Measurements from ENCODE around the gene SCN2B.

The SCN2B gene

DNA sequence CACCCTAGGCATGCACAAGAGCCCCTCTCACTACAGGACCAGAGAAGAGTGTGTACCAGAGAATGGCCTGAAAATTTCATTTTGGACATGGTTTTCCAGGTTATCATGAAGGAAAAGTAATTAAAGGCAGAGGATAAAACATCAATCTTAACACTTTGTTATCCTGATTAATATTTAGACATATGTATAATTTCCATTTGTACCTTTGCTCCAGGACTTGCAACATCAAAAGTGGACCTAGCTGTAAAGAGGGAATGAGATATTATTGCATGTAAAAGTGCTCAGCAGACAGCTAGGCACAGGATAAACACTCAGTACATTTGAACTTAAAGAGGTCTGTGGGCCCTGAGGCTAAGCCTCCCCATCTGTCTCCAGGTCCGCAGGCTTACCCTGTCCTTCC is 21.8 kb downstream of the SCN2B start:
- H3K36me3 ChIP-seq (ENCODE audit: insufficient read depth): no peaks in the 10 kb centered on the region
- TF ChIP-seq, protein P1, sequence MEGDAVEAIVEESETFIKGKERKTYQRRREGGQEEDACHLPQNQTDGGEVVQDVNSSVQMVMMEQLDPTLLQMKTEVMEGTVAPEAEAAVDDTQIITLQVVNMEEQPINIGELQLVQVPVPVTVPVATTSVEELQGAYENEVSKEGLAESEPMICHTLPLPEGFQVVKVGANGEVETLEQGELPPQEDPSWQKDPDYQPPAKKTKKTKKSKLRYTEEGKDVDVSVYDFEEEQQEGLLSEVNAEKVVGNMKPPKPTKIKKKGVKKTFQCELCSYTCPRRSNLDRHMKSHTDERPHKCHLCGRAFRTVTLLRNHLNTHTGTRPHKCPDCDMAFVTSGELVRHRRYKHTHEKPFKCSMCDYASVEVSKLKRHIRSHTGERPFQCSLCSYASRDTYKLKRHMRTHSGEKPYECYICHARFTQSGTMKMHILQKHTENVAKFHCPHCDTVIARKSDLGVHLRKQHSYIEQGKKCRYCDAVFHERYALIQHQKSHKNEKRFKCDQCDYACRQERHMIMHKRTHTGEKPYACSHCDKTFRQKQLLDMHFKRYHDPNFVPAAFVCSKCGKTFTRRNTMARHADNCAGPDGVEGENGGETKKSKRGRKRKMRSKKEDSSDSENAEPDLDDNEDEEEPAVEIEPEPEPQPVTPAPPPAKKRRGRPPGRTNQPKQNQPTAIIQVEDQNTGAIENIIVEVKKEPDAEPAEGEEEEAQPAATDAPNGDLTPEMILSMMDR (conservative IDR thresholded peaks at IDR 0.05; ENCODE audit: low read depth, low read length): no peak
- H4K20me1 ChIP-seq (ENCODE audit: insufficient read depth): no peaks in the 10 kb centered on the region
- no peak overlapping the region for H3K4me3 ChIP-seq (IDR thresholded peaks at IDR 0.05; ENCODE audit: insufficient read depth, low read depth, low read length)
- H3K9ac ChIP-seq: no peak overlapping the region
- H3K4me1 ChIP-seq (ENCODE audit: low read depth, poor library complexity, severe bottlenecking): no peaks in the 10 kb centered on the region
- H3K4me2 ChIP-seq: no peak overlapping the region
- H2AFZ ChIP-seq (ENCODE audit: low read depth): no peak overlapping the region
- H3K79me2 ChIP-seq (ENCODE audit: insufficient read depth, low read depth): no peaks in the 10 kb centered on the region
- H3K27ac ChIP-seq: no peak overlapping the region
- H3K27me3 ChIP-seq (ENCODE audit: insufficient read depth, low read depth): peaks cover 8% of the 10 kb centered on the region; the same call in 1 of the 2 replicates

DNA sequence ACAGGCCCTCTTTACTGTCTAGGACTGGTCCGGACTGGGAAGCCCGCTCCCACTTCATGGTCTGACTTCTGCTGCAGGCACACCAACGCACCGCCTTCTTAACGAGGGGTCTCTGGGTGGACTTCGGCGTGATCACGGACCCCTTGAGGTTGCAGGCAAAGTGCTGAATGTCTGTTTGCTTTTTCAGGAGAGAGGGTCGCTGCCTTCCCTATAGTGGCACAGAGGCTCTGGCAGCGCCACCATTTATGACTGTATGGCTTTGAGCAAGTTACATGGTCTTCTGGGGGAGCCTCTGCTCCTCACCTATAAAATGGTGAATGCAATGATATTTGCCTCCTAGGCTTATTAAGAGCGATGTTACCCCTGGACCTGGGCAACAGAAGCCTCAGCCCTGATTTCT is 22.5 kb downstream of the SCN2B start:
- Histone ChIP-seq H2AFZ (ENCODE audit: low read depth) (no peak overlapping the region), H4K20me1 (ENCODE audit: insufficient read depth) (no peaks in the 10 kb centered on the region), H3K9ac (no peak overlapping the region), H3K27ac (no peak overlapping the region), H3K79me2 (ENCODE audit: insufficient read depth, low read depth) (no peaks in the 10 kb centered on the region), H3K4me3 (IDR thresholded peaks at IDR 0.05; ENCODE audit: insufficient read depth, low read depth, low read length) (no peak overlapping the region), H3K4me2 (no peak overlapping the region), H3K36me3 (ENCODE audit: insufficient read depth) (no peaks in the 10 kb centered on the region), H3K4me1 (ENCODE audit: low read depth, poor library complexity, severe bottlenecking) (no peaks in the 10 kb centered on the region), H3K27me3 (ENCODE audit: insufficient read depth, low read depth) (peaks cover 8% of the 10 kb centered on the region; the same call in 1 of the 2 replicates)
- TF ChIP-seq, protein P1 (conservative IDR thresholded peaks at IDR 0.05; ENCODE audit: low read depth, low read length): no peak

DNA sequence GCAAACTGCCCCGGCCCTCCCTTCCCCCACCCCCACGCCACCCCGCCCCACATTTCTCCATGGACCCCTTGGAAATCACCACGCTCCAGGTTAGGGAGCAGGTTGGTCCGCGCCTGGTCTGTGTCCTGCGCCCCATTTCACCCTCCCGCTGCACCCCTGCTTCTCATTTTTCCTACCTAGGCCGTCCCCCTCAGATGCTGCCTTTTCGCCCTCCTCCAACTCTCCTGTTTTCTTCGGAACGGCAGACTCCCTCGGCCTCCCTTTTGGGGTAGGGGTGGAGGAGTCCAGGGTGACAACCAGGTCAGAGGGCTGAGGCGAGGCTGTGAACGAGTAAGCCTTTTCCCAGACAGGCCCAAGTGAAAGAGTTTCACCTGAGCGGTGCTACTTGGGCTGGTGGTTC is 22.9 kb downstream of the SCN2B start:
- Histone ChIP-seq H3K4me1 (ENCODE audit: low read depth, poor library complexity, severe bottlenecking) (no peaks in the 10 kb centered on the region), H2AFZ (ENCODE audit: low read depth) (no peak overlapping the region), H3K4me2 (no peak overlapping the region), H4K20me1 (ENCODE audit: insufficient read depth) (no peaks in the 10 kb centered on the region), H3K4me3 (IDR thresholded peaks at IDR 0.05; ENCODE audit: insufficient read depth, low read depth, low read length) (no peak overlapping the region), H3K9ac (no peak overlapping the region), H3K79me2 (ENCODE audit: insufficient read depth, low read depth) (no peaks in the 10 kb centered on the region), H3K36me3 (ENCODE audit: insufficient read depth) (no peaks in the 10 kb centered on the region), H3K27ac (no peak overlapping the region), H3K27me3 (ENCODE audit: insufficient read depth, low read depth) (peaks cover 8% of the 10 kb centered on the region; the same call in 1 of the 2 replicates)
- TF ChIP-seq, protein P1 (conservative IDR thresholded peaks at IDR 0.05; ENCODE audit: low read depth, low read length): no peak

DNA sequence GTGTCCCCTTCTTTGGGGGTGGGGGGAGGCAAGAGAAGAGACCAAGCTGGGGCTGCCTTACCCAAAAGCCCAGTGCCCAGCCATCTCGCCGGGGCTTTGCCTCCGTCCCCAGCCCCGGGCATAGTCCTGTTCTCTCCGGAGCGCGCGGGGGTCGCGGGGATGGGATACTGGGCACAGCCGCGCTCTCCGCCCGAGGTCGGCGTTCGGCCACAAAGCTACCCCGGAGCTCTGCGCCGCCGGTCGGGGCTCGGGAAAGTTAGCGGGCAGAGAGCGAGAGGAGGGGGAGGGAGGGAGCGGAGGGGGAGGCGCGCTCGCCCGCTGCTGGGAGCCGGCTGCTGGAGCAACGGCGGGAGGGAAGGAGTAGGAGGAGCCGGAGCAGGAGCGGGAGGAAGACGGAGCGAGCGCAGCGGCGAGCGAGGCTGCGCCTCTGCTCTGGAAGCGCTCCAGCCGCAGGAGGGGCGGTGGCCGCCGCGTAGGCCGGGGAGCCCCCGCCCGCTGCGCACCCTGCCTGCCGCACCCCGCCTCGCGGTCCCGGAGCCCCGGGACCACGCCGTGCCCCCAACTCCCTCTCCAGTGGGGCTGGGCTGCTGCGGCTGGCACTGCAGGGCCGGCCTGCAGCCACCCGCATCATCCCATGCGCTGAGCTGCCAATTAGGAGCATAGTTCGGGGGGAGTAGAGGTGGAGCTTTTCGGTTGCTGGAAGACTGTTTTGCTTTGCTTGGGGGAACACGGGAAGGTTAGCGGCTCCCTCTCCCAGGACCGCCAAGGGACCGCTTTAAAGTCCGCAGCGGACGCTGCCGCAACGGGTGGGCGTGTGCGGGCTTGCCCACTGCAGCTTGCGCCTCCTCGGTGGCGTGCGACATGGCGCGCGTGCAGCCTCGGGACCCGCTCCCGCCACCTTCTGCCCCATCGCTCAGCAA is 23.6 kb downstream of the SCN2B start, which contains the start of gene SCN4B:
SCN4B (minus strand) TSS at position 272 of the 920 bp plus-strand sequence; CDS start at position 122, 150 bp downstream.
- H3K9ac ChIP-seq: no peak within 1 kb of the TSS
- H3K79me2 ChIP-seq (ENCODE audit: insufficient read depth, low read depth): no peaks in the 10 kb centered on the region
- no peaks in the 10 kb centered on the region for H3K36me3 ChIP-seq (ENCODE audit: insufficient read depth)
- TF ChIP-seq, protein P1 (conservative IDR thresholded peaks at IDR 0.05; ENCODE audit: low read depth, low read length): no peak
- no peak within 1 kb of the TSS for H3K4me3 ChIP-seq (IDR thresholded peaks at IDR 0.05; ENCODE audit: insufficient read depth, low read depth, low read length)
- H2AFZ ChIP-seq (ENCODE audit: low read depth): no peak within 1 kb of the TSS
- peaks cover 8% of the 10 kb centered on the region; the same call in 1 of the 2 replicates for H3K27me3 ChIP-seq (ENCODE audit: insufficient read depth, low read depth)
- no peak within 1 kb of the TSS for H3K27ac ChIP-seq
- H4K20me1 ChIP-seq (ENCODE audit: insufficient read depth): no peaks in the 10 kb centered on the region
- H3K4me1 ChIP-seq (ENCODE audit: low read depth, poor library complexity, severe bottlenecking): no peaks in the 10 kb centered on the region
- no peak within 1 kb of the TSS for H3K4me2 ChIP-seq
